Upper lobe of left lung (tissue), 6 donors: Measurements from ENCODE around the gene ADAMTS13. TPM values are rescaled to one million over a fixed set of nuclear protein-coding genes. Genes with fewer than 3 reads are reported as not detected.
A peak's percentile ranks its signal among the peaks of the same experiment; 100 is the strongest.

Experiments used
- ATAC-seq, 2 donors: fragments of 200-7000 bp; cut with Tn5 transposase; one replicate each; pipeline ENCODE4 v1.9.1; 2022; ENCODE audit warnings: mild to moderate bottlenecking in 2 of 2, moderate library complexity in 2 of 2; ENCODE audit not compliant: low FRiP score in 2 of 2
- DNase-seq, 2 donors: peaks; one replicate each; pipeline ENCODE4 v3.0.0-alpha.2; 2019 to 2020
- H3K27ac ChIP-seq, 4 donors: fragments of 200-600 bp; sonication (generic); one replicate each; pipeline ENCODE4 v1.5.1; 2016 to 2019
- H3K27me3 ChIP-seq, 4 donors: fragments of 200-600 bp; sonication (generic); one replicate each; pipeline ENCODE4 v1.5.1; 2017 to 2019
- H3K36me3 ChIP-seq, 4 donors: fragments of 200-600 bp; sonication (generic); one replicate each; pipeline ENCODE4 v1.5.1; 2016 to 2019
- H3K4me1 ChIP-seq, 4 donors: fragments of 200-600 bp; sonication (generic); one replicate each; pipeline ENCODE4 v1.5.1; 2018 to 2019
- H3K4me3 ChIP-seq, 4 donors: fragments of 200-600 bp; sonication (generic); one replicate each; pipeline ENCODE4 v1.5.1; 2017 to 2019; ENCODE audit warnings: mild to moderate bottlenecking in 2 of 4, moderate library complexity in 1 of 4
- H3K9me3 ChIP-seq, 4 donors: fragments of 200-600 bp; sonication (generic); one replicate each; pipeline ENCODE4 v1.5.1; 2018 to 2019
- EP300 ChIP-seq, 4 donors: sonication (generic); formaldehyde crosslinking; IDR thresholded peaks; one replicate each; pipeline ENCODE4 v1.5.1; 2017; ENCODE audit warnings: antibody characterized with exemption in 4 of 4, control low read depth in 2 of 4
- POLR2A ChIP-seq, 4 donors: fragments of 450-650 bp; IDR thresholded peaks; one replicate each; pipeline ENCODE4 v1.5.1; 2016 to 2017; ENCODE audit warnings: antibody characterized with exemption in 4 of 4, mild to moderate bottlenecking in 2 of 4
- POLR2AphosphoS5 ChIP-seq, 2 donors: sonication (generic); formaldehyde crosslinking; IDR thresholded peaks; one replicate each; pipeline ENCODE4 v1.5.1; 2017; ENCODE audit warnings: antibody characterized with exemption in 2 of 2
- WGBS, 2 donors: methylation state at CpG; one replicate each; pipeline ENCODE4 v1.1.5; 2017 to 2018; 5-methylcytosine and 5-hydroxymethylcytosine counted together
- total RNA-seq, 6 donors: library from RNA; depleted of rRNA in 4 of 6; stranded (reverse); fragments of >200 nt in 4 of 6; gene quantifications; one replicate each; pipeline versions ENCODE4 v1.1.0 to v1.2.1, GENCODE V29; 2016 to 2021
- TF ChIP-seq, protein P1 (sequence below), 6 experiments: fragments of 450-650 bp in 4 of 6; fragments of 200-600 bp in 2 of 6; sonication (generic) in 2 of 6; IDR thresholded peaks; one replicate each; pipeline ENCODE4 v1.5.1; 2016 to 2019; ENCODE audit warnings: antibody characterized with exemption in 6 of 6
- donor health status: DM: no; HTN: no; CAD: no; lungs with moderate emphysema.
- donor health status: DM: no; HTN: yes; CAD: no; lungs with severe emphysema.

The ADAMTS13 gene
- total RNA-seq, 6 donors from 2014 or later = 1.4 to 9.4 (median 2.5) TPM

DNA sequence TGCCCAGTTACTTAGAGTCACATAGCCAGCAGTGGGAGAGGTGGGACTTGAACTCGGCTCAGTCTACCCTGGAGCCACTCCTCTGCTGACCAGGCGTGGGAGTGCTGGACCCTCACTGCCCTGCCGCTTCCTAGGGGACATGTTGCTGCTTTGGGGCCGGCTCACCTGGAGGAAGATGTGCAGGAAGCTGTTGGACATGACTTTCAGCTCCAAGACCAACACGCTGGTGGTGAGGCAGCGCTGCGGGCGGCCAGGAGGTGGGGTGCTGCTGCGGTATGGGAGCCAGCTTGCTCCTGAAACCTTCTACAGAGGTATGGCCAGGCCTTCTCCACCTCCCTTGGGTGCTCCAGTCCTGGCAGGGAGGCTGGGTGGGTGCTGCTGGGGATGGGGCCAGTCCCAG, 34.2 kb downstream of the ADAMTS13 start:
- TF ChIP-seq, protein P1, sequence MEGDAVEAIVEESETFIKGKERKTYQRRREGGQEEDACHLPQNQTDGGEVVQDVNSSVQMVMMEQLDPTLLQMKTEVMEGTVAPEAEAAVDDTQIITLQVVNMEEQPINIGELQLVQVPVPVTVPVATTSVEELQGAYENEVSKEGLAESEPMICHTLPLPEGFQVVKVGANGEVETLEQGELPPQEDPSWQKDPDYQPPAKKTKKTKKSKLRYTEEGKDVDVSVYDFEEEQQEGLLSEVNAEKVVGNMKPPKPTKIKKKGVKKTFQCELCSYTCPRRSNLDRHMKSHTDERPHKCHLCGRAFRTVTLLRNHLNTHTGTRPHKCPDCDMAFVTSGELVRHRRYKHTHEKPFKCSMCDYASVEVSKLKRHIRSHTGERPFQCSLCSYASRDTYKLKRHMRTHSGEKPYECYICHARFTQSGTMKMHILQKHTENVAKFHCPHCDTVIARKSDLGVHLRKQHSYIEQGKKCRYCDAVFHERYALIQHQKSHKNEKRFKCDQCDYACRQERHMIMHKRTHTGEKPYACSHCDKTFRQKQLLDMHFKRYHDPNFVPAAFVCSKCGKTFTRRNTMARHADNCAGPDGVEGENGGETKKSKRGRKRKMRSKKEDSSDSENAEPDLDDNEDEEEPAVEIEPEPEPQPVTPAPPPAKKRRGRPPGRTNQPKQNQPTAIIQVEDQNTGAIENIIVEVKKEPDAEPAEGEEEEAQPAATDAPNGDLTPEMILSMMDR (IDR thresholded peaks at IDR 0.05) = no peak
- TF ChIP-seq EP300 (IDR thresholded peaks at IDR 0.05) (no peak), POLR2A (IDR thresholded peaks at IDR 0.05) (no peak), POLR2AphosphoS5 (IDR thresholded peaks at IDR 0.05) (no peak)
- H3K27ac ChIP-seq = no peak overlapping the region
- no peaks in the 10 kb centered on the region for H3K27me3 ChIP-seq
- no peaks in the 10 kb centered on the region for H3K9me3 ChIP-seq
- H3K4me1 ChIP-seq = peaks cover 16 to 23% (median 17%) of the 10 kb centered on the region in 4 donors
- H3K36me3 ChIP-seq = no peaks in the 10 kb centered on the region
- H3K4me3 ChIP-seq = no peak overlapping the region
- DNase-seq = no peak
- no peak for ATAC-seq
- WGBS, 2 donors = 88 to 94% methylated on average over 6 to 9 of the region's 9 CpGs

DNA sequence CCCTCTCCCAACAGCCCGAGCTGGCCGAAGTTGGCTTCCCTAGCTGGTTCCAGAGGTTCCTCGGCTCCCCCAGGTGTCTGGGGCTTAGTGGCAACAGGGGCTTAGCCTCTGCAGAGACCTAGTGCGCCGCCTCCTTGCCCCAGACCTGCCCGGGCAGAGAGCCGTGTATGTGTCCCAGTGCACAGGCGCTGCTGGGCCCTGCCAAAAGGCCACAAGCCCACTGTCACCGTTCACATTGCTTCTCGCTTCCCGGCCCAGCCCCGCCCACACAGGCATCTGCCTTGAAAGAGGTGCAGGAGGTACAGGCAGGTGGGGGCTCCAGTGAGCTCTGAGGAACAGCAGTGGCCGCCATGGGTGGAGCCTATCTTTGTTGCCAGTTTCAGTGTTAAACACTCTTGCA, 35.1 kb downstream of the ADAMTS13 start:
- TF ChIP-seq, protein P1 (IDR thresholded peaks at IDR 0.05) = no peak
- no peak for TF ChIP-seq EP300 (IDR thresholded peaks at IDR 0.05)
- no peak for TF ChIP-seq POLR2AphosphoS5 (IDR thresholded peaks at IDR 0.05)
- TF ChIP-seq POLR2A (IDR thresholded peaks at IDR 0.05) = no peak
- no peak for ATAC-seq
- Histone ChIP-seq H3K4me1 (peaks cover 17 to 30% (median 20%) of the 10 kb centered on the region in 4 donors), H3K27ac (no peak overlapping the region), H3K9me3 (no peaks in the 10 kb centered on the region), H3K4me3 (no peak overlapping the region), H3K36me3 (no peaks in the 10 kb centered on the region), H3K27me3 (no peaks in the 10 kb centered on the region)
- DNase-seq = peak in 1 of 2 donors; percentile 81
- WGBS, 2 donors = 83 to 85% methylated on average over 6 to 10 of the region's 13 CpGs

DNA sequence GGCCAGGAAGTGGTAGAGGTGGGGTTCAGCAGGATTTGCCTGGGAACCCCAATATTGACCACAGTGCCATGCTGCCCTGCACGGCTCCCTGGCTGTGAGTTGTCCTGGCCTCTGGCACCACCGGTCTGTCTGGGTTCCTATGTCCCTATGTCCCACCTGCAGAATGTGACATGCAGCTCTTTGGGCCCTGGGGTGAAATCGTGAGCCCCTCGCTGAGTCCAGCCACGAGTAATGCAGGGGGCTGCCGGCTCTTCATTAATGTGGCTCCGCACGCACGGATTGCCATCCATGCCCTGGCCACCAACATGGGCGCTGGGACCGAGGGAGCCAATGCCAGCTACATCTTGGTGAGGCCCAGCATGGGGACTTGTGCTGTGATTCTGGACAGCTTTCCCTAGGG, 35.6 kb downstream of the ADAMTS13 start:
- Histone ChIP-seq H3K4me1 (peaks cover 17 to 30% (median 21%) of the 10 kb centered on the region in 4 donors), H3K27ac (no peak overlapping the region), H3K4me3 (no peak overlapping the region), H3K36me3 (no peaks in the 10 kb centered on the region), H3K9me3 (no peaks in the 10 kb centered on the region), H3K27me3 (no peaks in the 10 kb centered on the region)
- WGBS, 2 donors = 96 to 99% methylated on average over 4 to 10 of the region's 11 CpGs
- DNase-seq (no peak), ATAC-seq (no peak)
- TF ChIP-seq POLR2AphosphoS5 (IDR thresholded peaks at IDR 0.05) = no peak
- TF ChIP-seq, protein P1 (IDR thresholded peaks at IDR 0.05) = no peak
- no peak for TF ChIP-seq POLR2A (IDR thresholded peaks at IDR 0.05)
- no peak for TF ChIP-seq EP300 (IDR thresholded peaks at IDR 0.05)

DNA sequence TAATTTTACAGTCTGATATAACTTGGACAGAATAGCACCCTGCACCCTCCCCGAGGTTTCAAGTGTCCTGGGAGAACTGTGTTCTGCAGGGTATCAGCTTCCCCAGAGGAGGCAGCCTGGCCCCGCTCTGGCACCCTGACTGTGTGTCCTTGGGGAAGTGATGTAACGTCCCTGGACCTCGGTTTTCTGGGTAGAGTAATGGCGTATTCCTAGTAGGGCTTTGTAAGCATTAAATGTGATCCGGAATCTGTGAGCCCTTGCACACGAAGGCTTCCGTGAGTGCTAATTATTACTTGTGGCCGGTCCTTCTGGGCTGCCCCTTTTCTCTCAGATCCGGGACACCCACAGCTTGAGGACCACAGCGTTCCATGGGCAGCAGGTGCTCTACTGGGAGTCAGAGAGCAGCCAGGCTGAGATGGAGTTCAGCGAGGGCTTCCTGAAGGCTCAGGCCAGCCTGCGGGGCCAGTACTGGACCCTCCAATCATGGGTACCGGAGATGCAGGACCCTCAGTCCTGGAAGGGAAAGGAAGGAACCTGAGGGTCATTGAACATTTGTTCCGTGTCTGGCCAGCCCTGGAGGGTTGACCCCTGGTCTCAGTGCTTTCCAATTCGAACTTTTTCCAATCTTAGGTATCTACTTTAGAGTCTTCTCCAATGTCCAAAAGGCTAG, 36.6 kb downstream of the ADAMTS13 start:
- H3K27ac ChIP-seq = peak overlapping the region in 2 of 4 donors; percentile 92 to 96
- DNase-seq = no peak
- TF ChIP-seq POLR2AphosphoS5 (IDR thresholded peaks at IDR 0.05) (no peak), EP300 (IDR thresholded peaks at IDR 0.05) (no peak), POLR2A (IDR thresholded peaks at IDR 0.05) (no peak)
- TF ChIP-seq, protein P1 (IDR thresholded peaks at IDR 0.05) = no peak

More for the DNA sequence above, 36.6 kb downstream of the ADAMTS13 start:
- Histone ChIP-seq H3K4me1 (peaks cover 17 to 37% (median 23%) of the 10 kb centered on the region in 4 donors), H3K36me3 (no peaks in the 10 kb centered on the region), H3K9me3 (no peaks in the 10 kb centered on the region), H3K27me3 (no peaks in the 10 kb centered on the region), H3K4me3 (peak overlapping the region in 3 of 4 donors; percentile 78 to 89 (median 85))
- ATAC-seq = no peak
- 72 to 78% methylated on average over 13 to 16 of the region's 16 CpGs for WGBS, 2 donors
